Naive thymus-derived CD8-positive, alpha-beta T cell (primary cell): ENCODE data around the gene SLC25A29. TPM values are rescaled to one million over a fixed set of nuclear protein-coding genes. Genes with fewer than 3 reads are reported as not detected.
A peak's percentile ranks its signal among the peaks of the same experiment; 100 is the strongest.

Source experiments
- ATAC-seq, 2 donors: fragments of 150-1000 bp; cut with Tn5 transposase in 1 of 2; sonication (Bioruptor Pico), chemical (Tn5 transposase) in 1 of 2; 1 replicate in 1 of 2; 2 replicates in 1 of 2; pipeline ENCODE4 v1.10.0; 2021; ENCODE audit warnings: mild to moderate bottlenecking in 2 of 2, moderate library complexity in 2 of 2
- POLR2A ChIA-PET: fragments of 350-600 bp; sonication (Branson Sonifier 250); formaldehyde crosslinking; loops from one replicate; lab custom pipeline; 2021; ENCODE audit warnings: antibody characterized with exemption; lab: Charles Lee
- DNase-seq, 10 donors: peaks; one replicate each; pipeline versions ENCODE4 v3.0.0 to v3.0.0-alpha.2; 2020 to 2022
- H3K27ac Mint-ChIP-seq, 10 donors: one replicate each; pipeline ENCODE4 v1.8.0; 2020 to 2022; ENCODE audit warnings: mild to moderate bottlenecking in 10 of 10, mixed read lengths in 10 of 10, moderate library complexity in 4 of 10, inconsistent platforms in 1 of 10
- H3K27me3 Mint-ChIP-seq, 5 donors: one replicate each; pipeline ENCODE4 v1.8.0; 2021 to 2022; ENCODE audit warnings: mixed read lengths in 5 of 5
- H3K36me3 Mint-ChIP-seq, 3 donors: one replicate each; pipeline ENCODE4 v1.8.0; 2020 to 2022; ENCODE audit warnings: mixed read lengths in 3 of 3, mild to moderate bottlenecking in 2 of 3, inconsistent platforms in 1 of 3
- H3K4me1 Mint-ChIP-seq, 4 donors: one replicate each; pipeline ENCODE4 v1.8.0; 2021 to 2022; ENCODE audit warnings: mixed read lengths in 4 of 4
- H3K4me3 Mint-ChIP-seq, 10 donors: one replicate each; pipeline ENCODE4 v1.8.0; 2020 to 2022; ENCODE audit warnings: mild to moderate bottlenecking in 10 of 10, mixed read lengths in 10 of 10, moderate library complexity in 6 of 10, inconsistent platforms in 1 of 10
- H3K9me3 Mint-ChIP-seq, 9 donors: one replicate each; pipeline ENCODE4 v1.8.0; 2020 to 2022; ENCODE audit warnings: mixed read lengths in 9 of 9, mild to moderate bottlenecking in 3 of 9, inconsistent platforms in 1 of 9, moderate library complexity in 1 of 9
- microRNA-seq: library from miRNA; unstranded; fragments of <30 nt; microRNA quantifications from one replicate; pipeline ENCODE4 v1.2.0, GENCODE V29; 2022; ENCODE audit warnings: borderline microRNAs expressed
- polyA plus RNA-seq, 3 donors: library from polyadenylated mRNA; unstranded; fragments of 300-500 nt; fragmentation: Illumina TruSeq; gene quantifications; one replicate each; pipeline ENCODE4 v1.2.3, GENCODE V29; 2021
- total RNA-seq, 8 experiments: library from RNA in 2 of 8; stranded (reverse) in 2 of 8; gene quantifications; one replicate each; pipeline ENCODE4 v1.2.3 and lab custom pipeline; 2021 to 2026

SLC25A29 gene
- total and polyA plus RNA-seq, 5 experiments from 2014 or later: 2.7 to 18.5 (median 8.8) TPM

GRCh38 chr14:100246809-100247428 is 59.3 kb downstream of the SLC25A29 start:
- peaks cover 47 to 89% (median 82%) of the 10 kb centered on the region in 4 donors for H3K4me1 Mint-ChIP-seq
- H3K36me3 Mint-ChIP-seq: peaks cover 0 to 34% (median 2%) of the 10 kb centered on the region in 3 donors
- ATAC-seq (peak; percentile 48 to 55), DNase-seq (peak in 3 of 10 donors; percentile 29 to 42 (median 36))
- H3K27ac Mint-ChIP-seq: peak overlapping the region; percentile 36 to 88 (median 72)
- H3K27me3 Mint-ChIP-seq: no peaks in the 10 kb centered on the region
- H3K4me3 Mint-ChIP-seq: peak overlapping the region in 9 of 10 donors; percentile 22 to 72 (median 53)
- H3K9me3 Mint-ChIP-seq: no peaks in the 10 kb centered on the region
- POLR2A ChIA-PET: interaction anchor here (0.7 to 1.7 kb wide), 7 partner anchors 9 to 150 kb away, joined by 3 to 5 read pairs (median 3); no protein-coding TSS in a partner anchor

GRCh38 chr14:100243020-100243419 is 63.2 kb downstream of the SLC25A29 start:
- ATAC-seq: no peak
- no peak for DNase-seq
- H3K4me3 Mint-ChIP-seq: peak overlapping the region; percentile 58 to 92 (median 73)
- H3K27me3 Mint-ChIP-seq: no peaks in the 10 kb centered on the region
- POLR2A ChIA-PET: interaction anchor here (1.1 to 1.3 kb wide), 2 partner anchors 19 to 21 kb away, joined by 9 to 10 read pairs; no protein-coding TSS in a partner anchor
- peaks cover 0 to 29% (median 2%) of the 10 kb centered on the region in 3 donors for H3K36me3 Mint-ChIP-seq
- H3K9me3 Mint-ChIP-seq: no peaks in the 10 kb centered on the region
- peaks cover 34 to 69% (median 62%) of the 10 kb centered on the region in 4 donors for H3K4me1 Mint-ChIP-seq
- peak overlapping the region; percentile 58 to 93 (median 76) for H3K27ac Mint-ChIP-seq

- peaks cover 0 to 26% (median 2%) of the 10 kb centered on the region in 3 donors for H3K36me3 Mint-ChIP-seq
- no peak for ATAC-seq
- H3K27me3 Mint-ChIP-seq: no peaks in the 10 kb centered on the region
- POLR2A ChIA-PET: interaction anchor here (0.5 to 10.0 kb wide), 12 partner anchors 18 to 188 kb away, joined by 3 to 265 read pairs (median 4); no protein-coding TSS in a partner anchor
- H3K4me1 Mint-ChIP-seq: peaks cover 33 to 69% (median 62%) of the 10 kb centered on the region in 4 donors
- peak overlapping the region; percentile 91 to 97 (median 96) for H3K27ac Mint-ChIP-seq
- peak overlapping the region; percentile 81 to 96 (median 90) for H3K4me3 Mint-ChIP-seq
- DNase-seq: no peak
- no peaks in the 10 kb centered on the region for H3K9me3 Mint-ChIP-seq
Measured at GRCh38 chr14:100241279-100241678, 65.0 kb downstream of the SLC25A29 start.

Small RNAs within 50 kb of the gene (microRNA-seq; reads per million reads assigned to microRNA genes)
- gene MIR345 (20.5 reads per million, percentile 42 among the genes with 10 or more reads in this experiment), gene MIR6764 (not detected)

Other genes starting within 250 kb of the SLC25A29 start
- 1,000 to 10,000 TPM; 1,491 to 1,493 TPM for gene EVL, start 241.0 kb downstream of the SLC25A29 start, total RNA-seq
- gene EVL, start 241.0 kb downstream of the SLC25A29 start, polyA plus RNA-seq: 100 to 1,000 TPM; 111 to 153 (median 148) TPM
- gene DEGS2, start 146.8 kb downstream of the SLC25A29 start, total RNA-seq: under 1 TPM in 1 of 2 experiments, not detected in 1; 0.49 TPM
- 1 to 10 TPM in 2 of 3 donors, under 1 TPM in 1; 0.39 to 1.1 (median 1.0) TPM for gene DEGS2, start 146.8 kb downstream of the SLC25A29 start, polyA plus RNA-seq
- 100 to 1,000 TPM in 1 of 2 experiments, 10 to 100 TPM in 1; 93.2 to 102 TPM for gene YY1, start 67.3 kb downstream of the SLC25A29 start, total RNA-seq
- 10 to 100 TPM; 15.0 to 16.5 (median 16.2) TPM for gene YY1, start 67.3 kb downstream of the SLC25A29 start, polyA plus RNA-seq
- not detected for gene SLC25A47, start 16.9 kb upstream of the SLC25A29 start, total RNA-seq
- gene SLC25A47, start 16.9 kb upstream of the SLC25A29 start, polyA plus RNA-seq: not detected
- gene WDR25, start 70.0 kb upstream of the SLC25A29 start, total RNA-seq: 1 to 10 TPM; 6.2 to 6.6 TPM
- 10 to 100 TPM in 2 of 3 donors, 1 to 10 TPM in 1; 8.3 to 11.9 (median 10.7) TPM for gene WDR25, start 70.0 kb upstream of the SLC25A29 start, polyA plus RNA-seq